K562 (cell line): ENCODE data around the gene SMIM3. TPM values are rescaled to one million over a fixed set of nuclear protein-coding genes. Genes with fewer than 3 reads are reported as not detected.

Experiments used
- BCOR ChIP-seq: fragments of 450-650 bp; IDR thresholded peaks from 2 replicates; pipeline ENCODE4 v1.6.1; 2016
- EP400 ChIP-seq: fragments of 450-650 bp; IDR thresholded peaks from 2 replicates; pipeline ENCODE4 v1.6.1; 2017; ENCODE audit warnings: antibody characterized with exemption, mild to moderate bottlenecking, moderate library complexity
- ETV1 ChIP-seq: fragments of 450-650 bp; conservative IDR thresholded peaks from 2 replicates; pipeline ENCODE4 v1.6.1; 2016; ENCODE audit warnings: missing genetic modification characterization, control low read depth, low read depth, missing compliant biosample characterization
- L3MBTL2 ChIP-seq: fragments of 450-650 bp; IDR thresholded peaks from 2 replicates; pipeline ENCODE4 v1.6.1; 2016; ENCODE audit warnings: mild to moderate bottlenecking, moderate library complexity
- LARP7 ChIP-seq: fragments of 450-650 bp; IDR thresholded peaks from 2 replicates; pipeline ENCODE4 v1.6.1; 2016
- LEF1 ChIP-seq: fragments of 450-650 bp; IDR thresholded peaks from 2 replicates; pipeline ENCODE4 v1.6.1; 2016; ENCODE audit warnings: mild to moderate bottlenecking
- MED1 ChIP-seq: sonication (generic); formaldehyde crosslinking; IDR thresholded peaks from 2 replicates; pipeline ENCODE4 v1.8.1; 2023; ENCODE audit warnings: missing genetic modification reagents, borderline replicate concordance
- NCOA2 ChIP-seq, 2 experiments: fragments of 450-650 bp; IDR thresholded peaks; 2 replicates each; pipeline ENCODE4 v1.6.1; 2018; ENCODE audit warnings: mild to moderate bottlenecking in 2 of 2, moderate library complexity in 1 of 2; ENCODE audit not compliant: partially characterized antibody in 2 of 2
- NUFIP1 ChIP-seq: fragments of 450-650 bp; IDR thresholded peaks from 2 replicates; pipeline ENCODE4 v1.6.1; 2018; ENCODE audit not compliant: partially characterized antibody
- PHF8 ChIP-seq: fragments of 200-600 bp; sonication (generic); IDR thresholded peaks from 2 replicates; pipeline ENCODE4 v1.6.1; 2012; ENCODE audit warnings: mixed run types, mild to moderate bottlenecking, inconsistent platforms, low read length, moderate library complexity, borderline replicate concordance
- POLR3G ChIP-seq: IDR thresholded peaks from 2 replicates; pipeline ENCODE4 v1.6.1; 2011; ENCODE audit not compliant: insufficient read length, insufficient replicate concordance; ENCODE audit errors: extremely low read depth
- PPARD ChIP-seq: fragments of 250-450 bp; sonication (Bioruptor Pico); IDR thresholded peaks from 2 replicates; pipeline ENCODE4 v1.8.0; 2022; ENCODE audit warnings: inconsistent platforms, mild to moderate bottlenecking, moderate library complexity
- RFX1 ChIP-seq: fragments of 450-650 bp; IDR thresholded peaks from 2 replicates; pipeline ENCODE4 v1.6.1; 2016; ENCODE audit warnings: mild to moderate bottlenecking, moderate library complexity
- TBP ChIP-seq: optimal IDR thresholded peaks from 2 replicates; pipeline ENCODE3; 2011; ENCODE audit warnings: low read depth, low read length, improper control_type of control experiment
- ZKSCAN3 ChIP-seq: fragments of 250-450 bp; sonication (Bioruptor Pico); IDR thresholded peaks from 2 replicates; pipeline ENCODE4 v1.4.0; 2020
- ZNF766 ChIP-seq: fragments of 200-800 bp; sonication (Bioruptor generic); conservative IDR thresholded peaks from 2 replicates; pipeline ENCODE4 v1.6.1; 2016; ENCODE audit warnings: missing genetic modification characterization, missing compliant biosample characterization
- polyA plus RNA-seq, 8 experiments: library from polyadenylated mRNA; depleted of rRNA in 4 of 8; stranded (reverse) in 5 of 8; unstranded in 3 of 8; fragments of >200 nt; fragmentation: Nextera tagmentation in 2 of 8; fragmentation: Illumina TruSeq in 1 of 8; extraction: Ambion mirVana in 2 of 8; extraction: Trizol in 1 of 8; gene quantifications; 2 replicates each; pipeline versions ENCODE4 v1.2.1 to v1.2.3, GENCODE V29; 2011 to 2014; ENCODE audit warnings: inconsistent platforms in 1 of 8, missing spikeins in 1 of 8
- total RNA-seq, 7 experiments: library from RNA; depleted of rRNA in 6 of 7; stranded (reverse); fragments of >200 nt in 6 of 7; fragmentation: Illumina TruSeq in 2 of 7; extraction: Trizol in 2 of 7; gene quantifications; 2 replicates each; pipeline versions ENCODE4 v1.2.1 to v1.2.3, GENCODE V29; 2011 to 2021; ENCODE audit warnings: low replicate concordance in 1 of 7
- TF ChIP-seq, protein P1 (sequence below): sonication (generic); formaldehyde crosslinking; IDR thresholded peaks from 2 replicates; pipeline ENCODE4 v1.8.1; 2022; ENCODE audit warnings: missing genetic modification reagents
- TF ChIP-seq, protein P2 (sequence below): fragments of 450-650 bp; IDR thresholded peaks from one replicate; pipeline ENCODE4 v1.6.1; 2018; ENCODE audit warnings: mild to moderate bottlenecking, moderate library complexity; ENCODE audit not compliant: partially characterized antibody
- TF ChIP-seq, protein P3 (sequence below): sonication (generic); IDR thresholded peaks from 2 replicates; pipeline ENCODE4 v1.6.1; 2016
- TF ChIP-seq, protein P4 (sequence below), 2 experiments: fragments of 450-650 bp in 1 of 2; sonication (generic) in 1 of 2; formaldehyde crosslinking; conservative IDR thresholded peaks; 2 replicates each; pipeline versions ENCODE4 v1.4.0 to v1.8.1; 2020 to 2022; ENCODE audit warnings: mild to moderate bottlenecking in 1 of 2, missing genetic modification reagents in 1 of 2
- TF ChIP-seq, protein P5 (sequence below): fragments of 450-650 bp; formaldehyde crosslinking; IDR thresholded peaks from 2 replicates; pipeline ENCODE4 v1.4.0; 2022; ENCODE audit warnings: missing genetic modification characterization
- TF ChIP-seq, protein P6 (sequence below), 2 experiments: fragments of 450-650 bp in 1 of 2; sonication (generic) in 1 of 2; formaldehyde crosslinking in 1 of 2; IDR thresholded peaks in 1 of 2; conservative IDR thresholded peaks in 1 of 2; 2 replicates each; pipeline versions ENCODE4 v1.6.1 to v1.8.1; 2016 to 2023; ENCODE audit warnings: mild to moderate bottlenecking in 2 of 2, moderate library complexity in 2 of 2, inconsistent platforms in 1 of 2, missing genetic modification reagents in 1 of 2

Gene SMIM3
- total and polyA plus RNA-seq, 9 of the 15 experiments (the other 6 are each of a cell fraction or from before 2014, with no cell fraction given), result 4.1 to 27.7 (median 13.6) TPM

DNA sequence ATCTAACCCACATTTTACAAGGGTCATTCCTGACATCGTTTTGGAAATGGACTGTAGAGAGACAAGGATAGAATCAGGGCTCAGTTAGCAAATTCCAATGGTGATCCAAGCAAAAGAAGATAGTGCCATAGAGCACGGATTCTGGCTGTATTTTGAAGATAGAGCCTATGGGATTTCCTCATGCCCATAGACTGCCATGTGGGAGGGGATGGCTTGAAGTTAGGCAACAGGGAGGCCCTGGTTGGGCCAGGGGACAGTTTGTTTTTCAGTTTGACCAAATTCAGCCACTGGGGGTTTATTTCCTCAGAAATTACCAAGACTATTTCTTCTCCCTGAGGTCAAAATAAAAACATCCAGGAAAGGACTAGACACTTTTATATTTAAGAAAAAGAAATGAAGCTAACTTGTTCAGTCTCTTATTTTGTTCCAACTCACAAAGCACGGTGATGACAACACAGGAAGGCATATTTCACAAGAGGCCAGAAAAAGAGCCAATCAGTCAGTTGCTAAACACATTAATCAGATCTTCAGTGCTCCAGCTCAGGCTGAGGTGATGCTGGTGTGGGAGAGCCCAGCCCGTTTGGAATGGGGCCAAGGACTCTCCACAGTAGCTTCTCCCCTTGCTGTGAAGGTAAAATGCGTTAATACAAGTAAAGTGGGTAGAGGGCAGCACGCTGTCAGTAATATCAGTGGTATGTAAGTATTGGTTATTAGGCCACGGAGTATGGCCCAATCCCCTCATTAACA lies 15.4 kb upstream of the SMIM3 start (continued):
- TF ChIP-seq, protein P1, sequence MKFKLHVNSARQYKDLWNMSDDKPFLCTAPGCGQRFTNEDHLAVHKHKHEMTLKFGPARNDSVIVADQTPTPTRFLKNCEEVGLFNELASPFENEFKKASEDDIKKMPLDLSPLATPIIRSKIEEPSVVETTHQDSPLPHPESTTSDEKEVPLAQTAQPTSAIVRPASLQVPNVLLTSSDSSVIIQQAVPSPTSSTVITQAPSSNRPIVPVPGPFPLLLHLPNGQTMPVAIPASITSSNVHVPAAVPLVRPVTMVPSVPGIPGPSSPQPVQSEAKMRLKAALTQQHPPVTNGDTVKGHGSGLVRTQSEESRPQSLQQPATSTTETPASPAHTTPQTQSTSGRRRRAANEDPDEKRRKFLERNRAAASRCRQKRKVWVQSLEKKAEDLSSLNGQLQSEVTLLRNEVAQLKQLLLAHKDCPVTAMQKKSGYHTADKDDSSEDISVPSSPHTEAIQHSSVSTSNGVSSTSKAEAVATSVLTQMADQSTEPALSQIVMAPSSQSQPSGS (CRISPR knock-in tag), result no peak
- TF ChIP-seq, protein P2, sequence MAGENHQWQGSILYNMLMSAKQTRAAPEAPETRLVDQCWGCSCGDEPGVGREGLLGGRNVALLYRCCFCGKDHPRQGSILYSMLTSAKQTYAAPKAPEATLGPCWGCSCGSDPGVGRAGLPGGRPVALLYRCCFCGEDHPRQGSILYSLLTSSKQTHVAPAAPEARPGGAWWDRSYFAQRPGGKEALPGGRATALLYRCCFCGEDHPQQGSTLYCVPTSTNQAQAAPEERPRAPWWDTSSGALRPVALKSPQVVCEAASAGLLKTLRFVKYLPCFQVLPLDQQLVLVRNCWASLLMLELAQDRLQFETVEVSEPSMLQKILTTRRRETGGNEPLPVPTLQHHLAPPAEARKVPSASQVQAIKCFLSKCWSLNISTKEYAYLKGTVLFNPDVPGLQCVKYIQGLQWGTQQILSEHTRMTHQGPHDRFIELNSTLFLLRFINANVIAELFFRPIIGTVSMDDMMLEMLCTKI, result no peak
- TF ChIP-seq POLR3G (no peak), TBP (no peak), NUFIP1 (no peak), PHF8 (no peak), PPARD (CRISPR knock-in tag) (no peak), MED1 (CRISPR knock-in tag) (no peak), LARP7 (no peak), NCOA2 (IDR thresholded peaks at IDR 0.05; ENCODE audit: partially characterized antibody in 2 of 2) (no peak), ZNF766 (CRISPR knock-in tag) (0 out of 2 replicates have a peak, but pooled peaks have one; percentile 51), LEF1 (peak; percentile 91), ZKSCAN3 (CRISPR knock-in tag) (no peak), EP400 (peak; percentile 69), RFX1 (no peak), ETV1 (tag) (peak; percentile 80), BCOR (no peak), L3MBTL2 (peak; percentile 85)
- TF ChIP-seq, protein P3, sequence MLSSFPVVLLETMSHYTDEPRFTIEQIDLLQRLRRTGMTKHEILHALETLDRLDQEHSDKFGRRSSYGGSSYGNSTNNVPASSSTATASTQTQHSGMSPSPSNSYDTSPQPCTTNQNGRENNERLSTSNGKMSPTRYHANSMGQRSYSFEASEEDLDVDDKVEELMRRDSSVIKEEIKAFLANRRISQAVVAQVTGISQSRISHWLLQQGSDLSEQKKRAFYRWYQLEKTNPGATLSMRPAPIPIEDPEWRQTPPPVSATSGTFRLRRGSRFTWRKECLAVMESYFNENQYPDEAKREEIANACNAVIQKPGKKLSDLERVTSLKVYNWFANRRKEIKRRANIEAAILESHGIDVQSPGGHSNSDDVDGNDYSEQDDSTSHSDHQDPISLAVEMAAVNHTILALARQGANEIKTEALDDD, result peak; percentile 82
- TF ChIP-seq, protein P4, sequence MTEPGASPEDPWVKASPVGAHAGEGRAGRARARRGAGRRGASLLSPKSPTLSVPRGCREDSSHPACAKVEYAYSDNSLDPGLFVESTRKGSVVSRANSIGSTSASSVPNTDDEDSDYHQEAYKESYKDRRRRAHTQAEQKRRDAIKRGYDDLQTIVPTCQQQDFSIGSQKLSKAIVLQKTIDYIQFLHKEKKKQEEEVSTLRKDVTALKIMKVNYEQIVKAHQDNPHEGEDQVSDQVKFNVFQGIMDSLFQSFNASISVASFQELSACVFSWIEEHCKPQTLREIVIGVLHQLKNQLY (CRISPR knock-in tag; conservative IDR thresholded peaks at IDR 0.05), result no peak
- TF ChIP-seq, protein P5, sequence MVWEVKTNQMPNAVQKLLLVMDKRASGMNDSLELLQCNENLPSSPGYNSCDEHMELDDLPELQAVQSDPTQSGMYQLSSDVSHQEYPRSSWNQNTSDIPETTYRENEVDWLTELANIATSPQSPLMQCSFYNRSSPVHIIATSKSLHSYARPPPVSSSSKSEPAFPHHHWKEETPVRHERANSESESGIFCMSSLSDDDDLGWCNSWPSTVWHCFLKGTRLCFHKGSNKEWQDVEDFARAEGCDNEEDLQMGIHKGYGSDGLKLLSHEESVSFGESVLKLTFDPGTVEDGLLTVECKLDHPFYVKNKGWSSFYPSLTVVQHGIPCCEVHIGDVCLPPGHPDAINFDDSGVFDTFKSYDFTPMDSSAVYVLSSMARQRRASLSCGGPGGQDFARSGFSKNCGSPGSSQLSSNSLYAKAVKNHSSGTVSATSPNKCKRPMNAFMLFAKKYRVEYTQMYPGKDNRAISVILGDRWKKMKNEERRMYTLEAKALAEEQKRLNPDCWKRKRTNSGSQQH (CRISPR knock-in tag), result peak; percentile 21; the same call in 1 of the 2 replicates
- TF ChIP-seq, protein P6, sequence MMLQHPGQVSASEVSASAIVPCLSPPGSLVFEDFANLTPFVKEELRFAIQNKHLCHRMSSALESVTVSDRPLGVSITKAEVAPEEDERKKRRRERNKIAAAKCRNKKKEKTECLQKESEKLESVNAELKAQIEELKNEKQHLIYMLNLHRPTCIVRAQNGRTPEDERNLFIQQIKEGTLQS (IDR thresholded peaks at IDR 0.05), result peak; percentile 88
- TF ChIP-seq, protein P6 (CRISPR knock-in tag; conservative IDR thresholded peaks at IDR 0.05), result no peak
